HepG2 (cell line): ENCODE measurements around the gene APOD.
"Not testable (repeated sequence)": the region's sequence is repeated elsewhere in the genome, so short reads cannot be mapped to it uniquely, and the experiment has no call there.

Source experiments
- JUNB ChIP-seq: sonication (generic); formaldehyde crosslinking; IDR thresholded peaks from 2 replicates; pipeline ENCODE4 v1.8.0; 2022; ENCODE audit warnings: missing genetic modification reagents, mild to moderate bottlenecking, borderline replicate concordance
- REPIN1 ChIP-seq: sonication (generic); formaldehyde crosslinking; IDR thresholded peaks from 2 replicates; pipeline ENCODE4 v1.8.0; 2022; ENCODE audit warnings: missing genetic modification reagents, low read depth, mild to moderate bottlenecking, borderline replicate concordance
- ZFP1 ChIP-seq: IDR thresholded peaks from 2 replicates; pipeline ENCODE4 v1.6.1; 2016

- TF ChIP-seq REPIN1; JUNB (CRISPR knock-in tag); ZFP1 (CRISPR knock-in tag): not testable (repeated sequence)
Measured at GRCh38 chr3:195622012-195622411, 38.3 kb upstream of the APOD start.
